D721Med (cell line): ENCODE measurements around the gene LRRC59.
"Not testable (repeated sequence)": the region's sequence is repeated elsewhere in the genome, so short reads cannot be mapped to it uniquely, and the experiment has no call there.

Experiments used
- DNase-seq: peaks from one replicate; pipeline ENCODE4 v3.0.0; 2011; ENCODE audit warnings: low spot score; ENCODE audit not compliant: insufficient read length
- FAIRE-seq: peaks from 2 replicates; lab custom pipeline; 2011; peaks lifted over from hg19 to GRCh38; lab: Jason Lieb, UNC
- TF ChIP-seq, protein P1 (sequence below): IDR thresholded peaks from 2 replicates; pipeline ENCODE4 v1.5.1; 2012; ENCODE audit warnings: mild to moderate bottlenecking, control low read depth; ENCODE audit not compliant: insufficient read depth; ENCODE audit errors: missing control alignments

Gene LRRC59

DNA sequence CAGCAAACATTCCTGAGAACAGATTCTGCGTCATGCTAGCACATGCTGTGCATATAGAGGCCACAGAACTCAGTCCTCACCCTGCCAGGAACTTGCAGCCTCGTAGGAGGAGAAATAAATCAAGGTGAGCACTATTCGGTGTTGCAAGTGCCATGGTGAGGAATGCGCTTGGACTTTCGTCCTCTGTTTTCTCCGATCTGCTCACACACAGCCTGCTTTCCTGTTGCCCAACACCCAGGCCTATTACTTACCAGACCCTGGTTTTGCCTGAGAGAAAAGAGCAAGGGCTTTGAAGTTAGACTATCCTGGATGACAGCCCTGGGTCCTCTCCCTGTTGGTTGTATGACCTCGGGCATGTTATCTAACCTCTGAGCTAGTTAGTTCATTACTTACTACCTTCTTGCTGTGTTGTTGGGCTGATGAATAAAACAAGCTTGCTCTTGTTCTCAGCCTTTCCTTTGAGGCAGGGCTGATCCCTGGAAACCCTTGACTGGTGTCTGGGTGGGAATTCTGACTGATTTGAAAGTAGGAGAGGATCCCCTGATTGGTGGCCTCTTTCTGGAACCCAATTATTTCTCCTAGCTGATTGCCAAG, 31.6 kb upstream of the LRRC59 start:
- FAIRE-seq = no peak
- no peak for DNase-seq
- TF ChIP-seq, protein P1, sequence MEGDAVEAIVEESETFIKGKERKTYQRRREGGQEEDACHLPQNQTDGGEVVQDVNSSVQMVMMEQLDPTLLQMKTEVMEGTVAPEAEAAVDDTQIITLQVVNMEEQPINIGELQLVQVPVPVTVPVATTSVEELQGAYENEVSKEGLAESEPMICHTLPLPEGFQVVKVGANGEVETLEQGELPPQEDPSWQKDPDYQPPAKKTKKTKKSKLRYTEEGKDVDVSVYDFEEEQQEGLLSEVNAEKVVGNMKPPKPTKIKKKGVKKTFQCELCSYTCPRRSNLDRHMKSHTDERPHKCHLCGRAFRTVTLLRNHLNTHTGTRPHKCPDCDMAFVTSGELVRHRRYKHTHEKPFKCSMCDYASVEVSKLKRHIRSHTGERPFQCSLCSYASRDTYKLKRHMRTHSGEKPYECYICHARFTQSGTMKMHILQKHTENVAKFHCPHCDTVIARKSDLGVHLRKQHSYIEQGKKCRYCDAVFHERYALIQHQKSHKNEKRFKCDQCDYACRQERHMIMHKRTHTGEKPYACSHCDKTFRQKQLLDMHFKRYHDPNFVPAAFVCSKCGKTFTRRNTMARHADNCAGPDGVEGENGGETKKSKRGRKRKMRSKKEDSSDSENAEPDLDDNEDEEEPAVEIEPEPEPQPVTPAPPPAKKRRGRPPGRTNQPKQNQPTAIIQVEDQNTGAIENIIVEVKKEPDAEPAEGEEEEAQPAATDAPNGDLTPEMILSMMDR = no peak

DNA sequence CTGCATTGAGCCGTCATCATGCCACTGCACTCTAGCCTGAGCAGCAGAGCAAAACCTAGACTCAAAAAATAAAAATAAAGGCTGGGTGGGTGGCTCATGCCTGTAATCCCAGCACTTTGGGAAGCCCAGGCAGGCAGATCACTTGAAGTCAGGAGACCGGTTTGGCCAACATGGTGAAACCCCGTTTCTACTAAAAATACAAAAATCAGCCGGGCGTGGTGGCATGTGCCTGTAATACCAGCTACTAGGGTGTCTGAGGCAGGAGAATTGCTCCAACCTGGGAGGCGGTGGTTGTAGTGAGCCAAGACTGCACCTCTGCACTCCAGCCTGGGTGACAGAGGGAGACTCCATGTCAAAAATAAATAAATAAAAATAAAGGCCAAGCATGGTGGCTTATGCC, 30.8 kb upstream of the LRRC59 start:
- DNase-seq, FAIRE-seq: not testable (repeated sequence)

DNA sequence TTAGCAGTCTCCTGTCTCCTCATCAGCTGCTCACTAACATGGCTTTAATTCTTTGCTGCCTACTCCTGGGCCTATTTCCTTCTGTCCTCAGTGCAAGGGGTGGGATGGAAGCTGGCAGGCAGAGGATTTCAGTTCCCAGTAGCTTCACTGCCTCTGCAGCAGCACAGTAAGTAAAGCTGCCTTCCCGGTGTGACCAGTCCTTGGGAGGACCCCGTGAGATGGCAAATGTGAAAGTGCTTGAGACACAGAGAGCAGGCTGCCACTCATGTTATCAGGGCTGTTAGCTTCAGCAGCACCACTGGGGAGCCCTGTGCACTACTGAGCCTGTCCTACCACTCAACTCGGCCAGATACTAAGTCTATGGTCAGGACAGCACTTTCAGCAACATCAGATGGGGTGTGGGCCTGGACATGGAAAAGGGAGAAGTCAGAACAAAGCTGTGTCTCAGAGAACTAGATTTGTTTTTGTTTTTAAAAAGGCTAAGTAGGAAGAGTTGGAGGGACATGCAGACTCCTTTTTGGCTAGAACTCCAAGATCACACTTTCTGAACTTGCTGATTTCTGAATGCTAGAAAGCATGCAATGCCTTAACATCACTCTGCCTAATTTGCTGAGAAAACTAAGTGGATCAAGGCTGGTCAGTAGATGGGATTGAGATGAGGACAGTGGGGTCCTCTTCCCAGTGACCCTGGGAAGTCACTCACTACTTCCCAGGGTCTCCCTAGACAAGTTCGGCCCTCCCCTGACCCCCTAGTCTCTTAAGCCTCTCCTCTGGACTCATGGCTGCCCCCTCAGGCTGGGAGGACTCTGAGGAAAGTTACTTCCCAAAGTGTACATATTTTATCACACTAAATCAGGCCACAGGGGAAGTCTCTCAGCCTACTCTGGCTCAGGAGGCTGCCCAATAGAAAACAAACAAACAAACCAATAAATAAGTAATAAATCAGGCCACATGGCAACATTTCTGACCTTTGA, 29.8 kb upstream of the LRRC59 start:
- TF ChIP-seq, protein P1 = peak; percentile 12
- FAIRE-seq = no peak
- no peak for DNase-seq

DNA sequence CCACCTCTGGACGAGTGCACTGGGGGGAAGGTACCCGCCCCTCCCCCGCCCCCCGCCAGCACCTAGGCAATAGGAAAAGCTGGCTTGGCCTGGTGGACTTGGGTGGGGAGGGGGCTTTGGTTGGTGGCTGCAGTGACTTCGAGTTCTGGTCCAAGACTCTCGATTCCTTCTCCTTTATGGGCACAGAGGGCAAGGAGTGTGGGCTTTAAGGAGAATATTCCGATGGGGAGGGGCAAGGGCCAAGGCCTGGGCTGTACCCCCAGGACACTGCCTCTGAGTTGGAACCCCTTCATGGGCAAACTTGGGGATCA, 29.1 kb upstream of the LRRC59 start:
- FAIRE-seq (no peak), DNase-seq (no peak)
- TF ChIP-seq, protein P1 = no peak

DNA sequence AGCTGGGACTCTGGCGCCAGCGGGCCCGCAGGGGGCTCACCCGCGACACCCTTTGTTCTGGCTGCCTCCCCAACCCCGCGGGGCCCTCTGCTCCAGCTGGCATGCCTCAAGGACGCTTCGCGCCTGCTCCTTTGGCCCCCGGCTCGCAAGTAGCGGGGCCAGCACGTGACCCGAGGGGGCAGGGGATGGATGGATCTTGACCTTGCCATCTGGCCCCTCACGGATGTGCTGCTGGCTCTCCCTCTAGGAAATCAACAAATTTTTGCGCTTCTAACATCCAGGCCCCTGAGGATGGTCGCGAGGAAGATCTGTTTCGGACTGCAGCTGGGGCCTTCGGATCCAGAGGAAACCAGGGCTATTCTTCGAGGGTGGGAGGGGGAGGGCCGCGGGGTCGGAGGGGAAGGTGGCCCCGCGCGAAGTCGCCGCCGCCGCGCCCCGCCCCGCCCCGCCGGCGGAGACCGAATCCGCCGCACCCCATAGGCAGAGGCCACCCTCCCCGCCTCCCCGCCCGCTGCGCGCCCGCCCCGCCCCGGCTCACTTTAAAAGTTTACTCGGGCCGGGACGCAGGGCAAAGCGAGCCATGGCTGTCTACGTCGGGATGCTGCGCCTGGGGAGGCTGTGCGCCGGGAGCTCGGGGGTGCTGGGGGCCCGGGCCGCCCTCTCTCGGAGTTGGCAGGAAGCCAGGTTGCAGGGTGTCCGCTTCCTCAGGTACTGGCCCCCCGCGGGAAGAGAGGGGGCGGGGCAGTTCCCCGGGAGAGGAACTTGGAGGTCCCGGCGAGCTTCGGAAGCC, 28.6 kb upstream of the LRRC59 start, which contains the start of gene ACSF2:
ACSF2 (plus strand) TSS at position 537 of the 790 bp plus-strand sequence; CDS start at position 581, 44 bp downstream.
- TF ChIP-seq, protein P1 = no peak
- FAIRE-seq (no peak), DNase-seq (peak; percentile 50)

GRCh38 chr17:50424996-50425681, 27.8 kb upstream of the LRRC59 start:
- DNase-seq (no peak), FAIRE-seq (no peak)
- TF ChIP-seq, protein P1 = no peak
